ENCODE measurements around the gene YIPF1.

DNA sequence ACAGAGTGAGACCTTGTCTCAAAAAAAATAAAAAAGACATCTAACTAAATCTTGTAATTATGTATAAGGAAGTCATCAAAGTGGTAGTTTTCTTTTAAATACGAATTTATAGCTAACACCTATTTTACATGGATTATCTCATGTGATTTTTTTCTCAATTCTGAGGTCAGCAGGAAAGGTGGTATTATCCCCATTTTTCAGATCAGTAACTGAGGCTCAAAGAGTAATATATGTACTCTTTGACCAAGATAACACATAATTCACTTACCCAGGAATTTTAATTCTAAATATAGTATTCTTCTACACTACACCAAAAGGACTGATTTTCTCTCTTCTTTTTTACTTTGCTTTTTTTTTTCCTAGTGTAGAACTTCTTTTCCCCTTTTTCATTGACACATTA is 46.8 kb upstream of the YIPF1 start:
- TF ChIP-seq, protein P1, sequence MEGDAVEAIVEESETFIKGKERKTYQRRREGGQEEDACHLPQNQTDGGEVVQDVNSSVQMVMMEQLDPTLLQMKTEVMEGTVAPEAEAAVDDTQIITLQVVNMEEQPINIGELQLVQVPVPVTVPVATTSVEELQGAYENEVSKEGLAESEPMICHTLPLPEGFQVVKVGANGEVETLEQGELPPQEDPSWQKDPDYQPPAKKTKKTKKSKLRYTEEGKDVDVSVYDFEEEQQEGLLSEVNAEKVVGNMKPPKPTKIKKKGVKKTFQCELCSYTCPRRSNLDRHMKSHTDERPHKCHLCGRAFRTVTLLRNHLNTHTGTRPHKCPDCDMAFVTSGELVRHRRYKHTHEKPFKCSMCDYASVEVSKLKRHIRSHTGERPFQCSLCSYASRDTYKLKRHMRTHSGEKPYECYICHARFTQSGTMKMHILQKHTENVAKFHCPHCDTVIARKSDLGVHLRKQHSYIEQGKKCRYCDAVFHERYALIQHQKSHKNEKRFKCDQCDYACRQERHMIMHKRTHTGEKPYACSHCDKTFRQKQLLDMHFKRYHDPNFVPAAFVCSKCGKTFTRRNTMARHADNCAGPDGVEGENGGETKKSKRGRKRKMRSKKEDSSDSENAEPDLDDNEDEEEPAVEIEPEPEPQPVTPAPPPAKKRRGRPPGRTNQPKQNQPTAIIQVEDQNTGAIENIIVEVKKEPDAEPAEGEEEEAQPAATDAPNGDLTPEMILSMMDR (IDR thresholded peaks at IDR 0.05; ENCODE audit: low read depth, low read length), result no peak
- TF ChIP-seq EZH2phosphoT487 (IDR thresholded peaks at IDR 0.05; ENCODE audit: low read depth), result no peak

Measured in OCI-LY3 (cell line).